Thymus (tissue), 11 donors: ENCODE data around the gene LAMA2. TPM values are rescaled to one million over a fixed set of nuclear protein-coding genes. Genes with fewer than 3 reads are reported as not detected.
A peak's percentile ranks its signal among the peaks of the same experiment; 100 is the strongest.

Source experiments
- DNase-seq, 9 donors: peaks; one replicate each; pipeline ENCODE4 v3.0.0-alpha.2; 2013; ENCODE audit warnings: low spot score in 9 of 9, low read depth in 6 of 9, missing footprints in 1 of 9
- H3K27ac ChIP-seq, 2 donors: one replicate each; pipeline ENCODE4 v1.5.1; 2013; ENCODE audit warnings: control low read depth in 1 of 2, low read depth in 1 of 2, low read length in 1 of 2, mild to moderate bottlenecking in 1 of 2, moderate library complexity in 1 of 2
- H3K27me3 ChIP-seq, 2 donors: one replicate each; pipeline ENCODE4 v1.5.1; 2013; ENCODE audit warnings: low read length in 1 of 2; ENCODE audit not compliant: control insufficient read depth in 2 of 2, insufficient read depth in 1 of 2
- H3K36me3 ChIP-seq, 2 donors: one replicate each; pipeline ENCODE4 v1.5.1; 2013; ENCODE audit warnings: low read length in 1 of 2, mild to moderate bottlenecking in 1 of 2, moderate library complexity in 1 of 2; ENCODE audit not compliant: control insufficient read depth in 2 of 2, insufficient read depth in 2 of 2
- H3K4me1 ChIP-seq, 2 donors: one replicate each; pipeline ENCODE4 v1.5.1; 2013; ENCODE audit warnings: low read length in 2 of 2; ENCODE audit not compliant: control insufficient read depth in 2 of 2, insufficient read depth in 2 of 2
- H3K4me3 ChIP-seq, 2 donors: one replicate each; pipeline ENCODE4 v1.5.1; 2013; ENCODE audit warnings: low read length in 2 of 2, control low read depth in 1 of 2, mild to moderate bottlenecking in 1 of 2
- H3K9me3 ChIP-seq, 2 donors: one replicate each; pipeline ENCODE4 v1.5.1; 2013; ENCODE audit warnings: low read length in 1 of 2, mild to moderate bottlenecking in 1 of 2; ENCODE audit not compliant: control insufficient read depth in 2 of 2, insufficient read depth in 1 of 2
- WGBS: extraction: QIAGEN DNeasy Blood & Tissue Kit; methylation state at CpG from one replicate; pipeline ENCODE4 v1.1.7; 2013; 5-methylcytosine and 5-hydroxymethylcytosine counted together
- polyA plus RNA-seq: library from polyadenylated mRNA; stranded (reverse); fragments of 200-250 nt; gene quantifications from one replicate; pipeline ENCODE4 v1.2.3, GENCODE V29; 2013
- total RNA-seq: library from RNA; stranded (reverse); fragments of 120-200 nt; gene quantifications from one replicate; pipeline ENCODE4 v1.2.4, GENCODE V29; 2013
- donor health status: healthy.

Gene LAMA2
- total and polyA plus RNA-seq, 2 donors, result 2.4 to 4.0 TPM

DNA sequence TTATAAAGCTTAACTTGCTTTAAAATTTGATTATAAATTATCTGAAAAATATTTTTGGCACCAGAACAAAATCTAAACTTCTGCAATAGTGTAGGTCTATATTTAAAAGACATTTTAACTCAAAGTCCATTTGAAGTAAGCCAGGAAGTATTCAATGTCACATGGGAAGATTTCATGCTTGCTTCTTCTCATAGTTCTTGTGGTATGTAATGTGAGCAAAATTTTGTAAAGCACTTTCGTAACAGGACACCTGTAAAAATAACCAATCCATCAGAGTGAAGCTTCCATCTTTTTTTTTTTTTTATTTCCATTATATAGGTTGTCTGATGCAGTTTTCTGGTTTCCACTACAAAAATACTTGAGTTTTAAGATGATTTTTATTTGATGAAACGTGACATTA lies 386.1 kb downstream of the LAMA2 start:
- Histone ChIP-seq H3K4me1 (no peaks in the 10 kb centered on the region), H3K4me3 (no peak overlapping the region), H3K27me3 (no peaks in the 10 kb centered on the region), H3K9me3 (no peaks in the 10 kb centered on the region), H3K27ac (no peak overlapping the region), H3K36me3 (no peaks in the 10 kb centered on the region)
- WGBS, result 92% methylated on average over 2 of the region's 2 CpGs
- no peak for DNase-seq

DNA sequence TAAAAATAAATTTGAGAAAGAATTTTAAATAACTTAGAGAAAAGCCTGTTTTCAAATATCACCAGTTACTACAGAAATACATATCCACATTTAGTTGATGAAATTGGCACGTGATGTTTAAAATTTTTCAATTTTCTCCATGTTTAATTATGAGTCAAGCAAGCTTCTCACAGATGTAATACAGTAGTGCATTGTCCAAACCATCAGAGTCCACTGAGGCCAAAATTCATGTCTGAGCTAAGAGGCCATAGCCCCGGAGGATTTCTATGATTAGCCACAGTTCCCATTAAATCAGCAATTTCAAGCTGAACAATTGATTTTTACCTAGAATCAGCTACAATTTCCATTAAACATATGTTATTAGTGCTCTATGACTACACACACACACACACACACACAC lies 387.0 kb downstream of the LAMA2 start:
- Histone ChIP-seq H3K9me3 (no peaks in the 10 kb centered on the region), H3K36me3 (no peaks in the 10 kb centered on the region), H3K4me1 (no peaks in the 10 kb centered on the region), H3K4me3 (no peak overlapping the region), H3K27ac (no peak overlapping the region), H3K27me3 (no peaks in the 10 kb centered on the region)
- DNase-seq, result no peak
- 89% methylated on average over 2 of the region's 2 CpGs for WGBS

GRCh38 chr6:129270450-129270849 lies 387.5 kb downstream of the LAMA2 start:
- Histone ChIP-seq H3K4me3 (no peak overlapping the region), H3K27me3 (no peaks in the 10 kb centered on the region), H3K36me3 (no peaks in the 10 kb centered on the region), H3K27ac (no peak overlapping the region), H3K4me1 (no peaks in the 10 kb centered on the region), H3K9me3 (no peaks in the 10 kb centered on the region)
- 91% methylated on average over 2 of the region's 2 CpGs for WGBS
- no peak for DNase-seq

- WGBS, result 82% methylated on average over 3 of the region's 3 CpGs
- H3K4me3 ChIP-seq, result no peak overlapping the region
- H3K9me3 ChIP-seq, result no peaks in the 10 kb centered on the region
- H3K36me3 ChIP-seq, result no peaks in the 10 kb centered on the region
- H3K27ac ChIP-seq, result no peak overlapping the region
- H3K4me1 ChIP-seq, result no peaks in the 10 kb centered on the region
- no peak for DNase-seq
- no peaks in the 10 kb centered on the region for H3K27me3 ChIP-seq
Measured at GRCh38 chr6:129273161-129273560, 390.2 kb downstream of the LAMA2 start.

DNA sequence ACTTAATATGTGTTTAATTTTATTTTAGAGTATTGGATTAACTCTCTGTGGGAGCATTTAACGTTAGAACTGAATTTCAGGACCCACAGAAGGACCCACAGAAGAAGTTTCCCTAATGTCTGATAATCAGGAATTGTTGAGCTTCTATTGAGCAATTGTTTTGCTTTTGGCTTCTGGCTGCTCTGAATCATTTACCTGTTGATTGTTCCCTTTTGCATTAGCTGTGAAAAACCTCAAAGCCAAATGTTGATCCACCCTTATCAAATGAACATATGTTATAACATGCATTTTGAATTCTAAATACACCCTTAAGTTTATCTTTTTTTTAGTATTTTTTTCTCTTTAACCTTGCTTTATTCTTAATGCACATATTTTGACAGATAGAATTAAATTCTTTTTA lies 393.5 kb downstream of the LAMA2 start:
- no peak overlapping the region for H3K27ac ChIP-seq
- no peaks in the 10 kb centered on the region for H3K9me3 ChIP-seq
- H3K27me3 ChIP-seq, result no peaks in the 10 kb centered on the region
- DNase-seq, result no peak
- H3K4me1 ChIP-seq, result no peaks in the 10 kb centered on the region
- no peaks in the 10 kb centered on the region for H3K36me3 ChIP-seq
- no peak overlapping the region for H3K4me3 ChIP-seq
- 65% methylated on average over 1 of the region's 1 CpG for WGBS

GRCh38 chr6:129276986-129277385 lies 394.0 kb downstream of the LAMA2 start:
- Histone ChIP-seq H3K27ac (no peak overlapping the region), H3K27me3 (no peaks in the 10 kb centered on the region), H3K4me3 (no peak overlapping the region), H3K9me3 (no peaks in the 10 kb centered on the region), H3K4me1 (no peaks in the 10 kb centered on the region), H3K36me3 (no peaks in the 10 kb centered on the region)
- 86% methylated on average over 4 of the region's 4 CpGs for WGBS
- DNase-seq, result no peak

DNA sequence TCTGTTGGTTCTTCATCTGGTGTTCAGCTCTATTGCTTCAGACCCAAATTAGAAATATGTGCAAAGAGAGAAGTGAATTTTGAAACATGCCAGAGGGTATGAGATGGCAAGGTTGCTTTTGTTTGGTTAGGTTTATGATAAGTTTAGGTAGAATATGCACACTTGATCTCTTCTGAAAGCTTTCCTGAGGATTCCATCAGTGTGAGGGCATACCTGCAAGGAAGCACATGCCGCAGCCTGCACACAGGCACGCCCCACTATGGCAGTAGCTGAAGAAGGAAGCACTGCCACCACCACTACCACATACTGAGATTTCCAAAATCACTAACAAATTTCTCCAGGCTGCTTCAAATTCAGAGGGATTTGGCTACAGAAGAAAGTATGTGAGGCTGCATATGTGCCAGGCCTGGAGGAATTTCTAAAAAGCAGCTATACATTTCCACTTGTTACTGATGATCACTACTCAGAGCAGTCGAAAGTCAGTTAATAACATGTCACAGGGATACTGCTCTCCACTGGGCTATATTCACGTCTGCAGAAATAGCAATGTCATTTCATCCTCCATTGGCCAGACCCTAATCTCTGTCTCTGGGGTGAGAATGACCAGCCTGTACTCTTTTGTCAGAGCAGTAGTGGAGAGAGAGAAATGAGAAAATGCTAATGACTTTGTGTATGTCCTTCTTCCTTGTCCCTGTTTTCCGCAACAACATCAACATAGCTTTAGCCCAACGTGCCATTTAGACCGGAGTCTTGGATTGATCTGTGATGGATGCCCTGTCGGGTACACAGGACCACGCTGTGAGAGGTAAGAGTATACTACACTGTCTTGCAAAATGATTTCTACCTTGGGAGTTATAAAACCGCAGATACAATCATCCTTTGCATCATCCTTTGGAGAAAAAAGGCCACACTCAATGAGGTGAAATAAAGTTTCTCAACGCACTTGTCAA lies 396.7 kb downstream of the LAMA2 start:
- Histone ChIP-seq H3K27me3 (no peaks in the 10 kb centered on the region), H3K4me3 (no peak overlapping the region), H3K9me3 (no peaks in the 10 kb centered on the region), H3K36me3 (no peaks in the 10 kb centered on the region), H3K4me1 (no peaks in the 10 kb centered on the region), H3K27ac (no peak overlapping the region)
- 94% methylated on average over 11 of the region's 11 CpGs for WGBS
- no peak for DNase-seq

- H3K27ac ChIP-seq, result no peak overlapping the region
- H3K36me3 ChIP-seq, result no peaks in the 10 kb centered on the region
- no peaks in the 10 kb centered on the region for H3K27me3 ChIP-seq
- no peak overlapping the region for H3K4me3 ChIP-seq
- no peak for DNase-seq
- no peaks in the 10 kb centered on the region for H3K4me1 ChIP-seq
- no peaks in the 10 kb centered on the region for H3K9me3 ChIP-seq
Measured at GRCh38 chr6:129280293-129280644, 397.3 kb downstream of the LAMA2 start.

DNA sequence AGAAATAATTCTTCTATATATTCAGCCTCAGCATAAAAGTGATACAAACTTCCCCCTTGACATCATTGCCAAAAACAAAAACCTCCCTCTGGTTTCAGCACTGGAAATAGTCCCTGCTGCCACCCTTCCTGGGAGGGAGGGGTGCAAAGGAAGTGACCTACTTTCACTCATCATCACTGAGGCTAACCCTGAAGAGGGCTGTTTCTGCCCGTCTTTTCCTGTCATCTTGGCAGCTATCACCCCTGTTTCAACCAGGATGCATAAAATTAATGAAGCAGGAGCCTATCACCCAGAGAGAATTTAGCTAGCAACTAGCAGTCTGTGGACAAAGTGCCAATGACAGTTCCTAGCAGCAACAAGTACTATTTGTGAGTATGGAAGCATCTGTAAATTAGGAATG lies 397.8 kb downstream of the LAMA2 start:
- Histone ChIP-seq H3K4me3 (no peak overlapping the region), H3K4me1 (no peaks in the 10 kb centered on the region), H3K36me3 (no peaks in the 10 kb centered on the region), H3K9me3 (no peaks in the 10 kb centered on the region), H3K27ac (no peak overlapping the region), H3K27me3 (no peaks in the 10 kb centered on the region)
- peak in 2 of 9 donors; percentile 5 to 7 for DNase-seq
- WGBS, result 45% methylated on average over 1 of the region's 1 CpG
